Measurements from ENCODE around the gene TENM4.

GRCh38 chr11:78840200-78840599, 600.6 kb downstream of the TENM4 start:
- TF ChIP-seq POLR2A (IDR thresholded peaks at IDR 0.05), result no peak
- TF ChIP-seq CTCF (IDR thresholded peaks at IDR 0.05), result no peak

Data from uterus (tissue), 2 donors.